GM19452 (cell line): ENCODE data around the gene BTBD16.

ENCODE experiments used
- ATAC-seq: cut with Tn5 transposase; IDR thresholded peaks from one replicate; pipeline ENCODE4 v1.9.1; 2021; ENCODE audit not compliant: unreplicated experiment

The BTBD16 gene

DNA sequence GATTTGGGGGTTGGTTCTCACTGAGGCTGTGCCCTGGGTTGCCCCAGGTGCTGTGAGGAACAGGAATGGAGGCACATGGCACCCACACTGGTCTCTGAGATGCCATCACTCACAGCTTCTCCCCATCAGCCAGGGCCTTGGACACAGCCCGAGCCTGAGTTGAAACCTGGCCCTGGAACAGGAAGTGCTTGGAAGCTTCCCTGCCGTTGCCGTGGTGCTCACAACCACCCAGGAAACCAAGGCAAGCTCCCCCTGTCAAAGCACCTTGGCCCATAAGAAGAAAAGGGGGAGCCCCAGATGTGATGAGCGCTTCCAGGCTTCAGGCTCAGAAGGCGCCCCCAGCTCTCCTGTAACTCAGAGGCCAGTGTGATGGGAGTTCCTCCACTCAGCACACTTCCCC is at the start of gene BTBD16:
TSS of gene BTBD16 (plus strand) at position 221 of the 400 bp plus-strand sequence. CDS start 3,786 bp downstream, outside the sequence.
- no peak for ATAC-seq

- ATAC-seq, result no peak
Observed at GRCh38 chr10:122221958-122222357, 49.1 kb upstream of the BTBD16 start.

DNA sequence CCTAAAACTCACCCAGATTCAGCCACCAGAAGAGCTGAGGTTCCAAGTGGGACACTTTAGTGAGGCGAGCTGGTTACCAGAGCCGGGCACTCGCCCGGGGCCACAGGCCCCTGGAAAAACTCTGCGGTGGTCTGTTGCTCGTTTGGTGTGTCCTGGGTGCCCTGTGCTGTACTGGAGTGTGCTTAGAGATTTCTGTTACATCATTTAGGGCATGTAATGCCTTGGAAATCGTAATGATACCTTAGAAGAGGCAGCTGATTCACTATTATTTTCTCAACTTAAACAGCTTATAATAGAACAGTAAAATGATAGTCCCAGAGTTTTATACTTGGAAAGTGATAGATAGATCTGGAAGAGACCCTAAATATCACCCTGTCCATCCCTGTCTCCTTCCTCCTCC is 48.5 kb upstream of the BTBD16 start:
- ATAC-seq, result no peak

GRCh38 chr10:122224159-122224558 is 46.9 kb upstream of the BTBD16 start:
- ATAC-seq, result no peak

DNA sequence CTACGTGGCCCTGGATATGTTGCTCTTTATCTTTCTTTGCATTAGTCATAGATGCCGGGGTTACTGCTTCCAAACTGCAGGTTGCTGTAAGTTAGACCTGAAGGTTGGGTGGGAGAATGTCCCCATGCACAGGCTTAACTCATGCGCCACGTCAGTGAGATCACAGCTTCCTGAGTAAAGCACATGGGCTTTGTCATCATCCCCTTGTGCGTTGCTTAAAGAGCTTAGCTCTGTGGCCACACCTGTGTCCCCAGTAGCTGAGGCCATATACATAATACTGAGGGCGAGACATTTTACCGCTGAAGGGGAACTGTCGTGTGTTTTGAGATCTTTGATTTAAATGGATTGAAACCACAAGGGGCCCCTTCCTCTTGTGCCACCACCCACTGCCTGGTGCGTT is 45.8 kb upstream of the BTBD16 start:
- ATAC-seq, result no peak

- no peak for ATAC-seq
Observed at GRCh38 chr10:122227754-122228153, 43.3 kb upstream of the BTBD16 start.

DNA sequence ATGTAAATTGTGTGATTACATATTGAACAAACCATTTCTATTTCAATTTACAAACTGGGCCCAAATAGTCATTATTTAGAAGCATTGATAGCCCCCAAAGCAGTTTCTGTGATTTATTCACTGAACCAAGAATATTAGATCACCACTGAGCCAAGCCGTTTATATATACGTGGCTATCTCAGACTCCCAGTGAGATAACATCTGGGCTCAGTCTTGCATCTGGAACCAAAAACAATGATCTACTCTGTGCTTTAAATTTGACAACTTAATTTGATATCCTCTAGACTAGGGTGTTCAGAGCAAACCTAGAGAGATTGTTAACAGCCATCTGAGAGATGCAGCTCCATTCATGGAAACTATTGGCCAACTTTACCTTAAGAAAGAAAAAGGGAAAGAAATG is 41.4 kb upstream of the BTBD16 start:
- no peak for ATAC-seq

- ATAC-seq, result no peak
Observed at GRCh38 chr10:122230222-122230621, 40.9 kb upstream of the BTBD16 start.

GRCh38 chr10:122232769-122233168 is 38.3 kb upstream of the BTBD16 start:
- ATAC-seq, result no peak

DNA sequence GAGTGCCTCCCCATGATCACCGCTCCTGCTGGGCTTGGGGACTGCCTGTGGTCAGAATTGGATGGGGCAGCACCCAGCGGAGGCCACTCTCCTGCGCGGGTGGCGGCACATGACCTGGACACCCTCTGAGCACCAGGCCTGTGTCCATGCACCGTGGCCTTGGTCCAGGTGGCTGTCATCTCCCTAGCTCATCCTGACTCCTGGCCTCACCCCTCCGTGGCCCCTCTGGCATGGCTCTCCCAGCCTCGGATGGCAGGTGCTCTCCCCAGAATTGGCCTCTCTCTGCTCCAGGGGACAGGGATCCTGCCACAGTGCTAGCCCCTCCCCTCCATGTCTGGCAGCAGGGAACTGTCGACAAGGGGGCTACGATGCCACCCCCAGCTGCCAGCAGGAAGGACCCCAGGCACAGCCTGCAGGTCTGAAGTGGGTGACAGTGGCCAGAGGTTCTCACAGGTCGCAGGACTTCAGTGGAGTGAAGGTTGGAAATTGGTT is 37.2 kb upstream of the BTBD16 start:
- ATAC-seq, result no peak

GRCh38 chr10:122234416-122234815 is 36.7 kb upstream of the BTBD16 start:
- ATAC-seq, result no peak

- ATAC-seq, result no peak
Observed at GRCh38 chr10:122236690-122237306, 34.3 kb upstream of the BTBD16 start.

GRCh38 chr10:122237331-122237990 is 33.6 kb upstream of the BTBD16 start:
- no peak for ATAC-seq

GRCh38 chr10:122239578-122240257 is 31.4 kb upstream of the BTBD16 start:
- ATAC-seq, result no peak

GRCh38 chr10:122240401-122240800 is 30.7 kb upstream of the BTBD16 start:
- no peak for ATAC-seq

GRCh38 chr10:122241836-122242235 is 29.3 kb upstream of the BTBD16 start:
- ATAC-seq, result no peak

GRCh38 chr10:122243550-122243949 is 27.5 kb upstream of the BTBD16 start:
- ATAC-seq, result no peak

GRCh38 chr10:122244001-122244975 is 26.8 kb upstream of the BTBD16 start:
- ATAC-seq, result no peak

- no peak for ATAC-seq
Observed at GRCh38 chr10:122245136-122245535, 26.0 kb upstream of the BTBD16 start.

DNA sequence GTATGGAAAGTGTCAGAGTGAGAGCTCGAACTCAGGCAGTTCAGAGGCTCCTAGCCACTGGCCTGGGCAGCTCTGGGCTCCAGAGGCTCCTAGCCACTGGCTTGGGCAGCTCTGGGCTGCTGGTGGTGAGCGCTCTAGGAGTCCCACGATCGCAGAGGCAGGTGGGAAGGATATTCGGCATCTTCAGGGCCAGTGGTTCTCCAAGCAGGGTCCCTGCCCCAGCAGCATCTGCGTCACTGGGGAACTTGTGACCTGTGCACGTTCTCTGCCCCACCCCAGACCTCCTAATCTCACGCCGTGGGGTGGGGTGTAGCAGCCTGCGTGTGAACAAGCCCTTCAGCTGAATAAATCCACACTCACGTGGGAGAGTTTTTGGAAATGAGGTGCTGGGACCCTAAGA is 25.2 kb upstream of the BTBD16 start:
- no peak for ATAC-seq
